HepG2 (cell line): ENCODE measurements around the gene CHST10. TPM values are rescaled to one million over a fixed set of nuclear protein-coding genes. Genes with fewer than 3 reads are reported as not detected.

ENCODE experiments used
- ATAC-seq: fragments of 200-7000 bp; cut with Tn5 transposase; 3 replicates; pipeline ENCODE4 v1.9.1; 2020; ENCODE audit warnings: mild to moderate bottlenecking, moderate library complexity
- BruUV-seq: library from RNA; stranded (reverse); fragments of 400-500 nt; replicated peaks from 2 replicates; lab custom pipeline; 2021; lab: Mats Ljungman, UMichigan
- CTCF ChIA-PET: fragments of 300-600 bp; formaldehyde crosslinking; extraction: SDS; loops from one replicate; lab custom pipeline; 2021; ENCODE audit warnings: low total read pairs, inconsistent platforms, low intra/inter-chr PET ratio; lab: Yijun Ruan, JAX
- POLR2A ChIA-PET: fragments of 350-600 bp; sonication (Branson Sonifier 250); formaldehyde crosslinking; loops from one replicate; lab custom pipeline; 2020; ENCODE audit warnings: antibody characterized with exemption, inconsistent platforms; lab: Yijun Ruan, JAX
- DNase-seq: peaks from one replicate; pipeline ENCODE4 v3.0.0-alpha.2; 2015; ENCODE audit warnings: low spot score
- FAIRE-seq: peaks from 3 replicates; lab custom pipeline; 2011; peaks lifted over from hg19 to GRCh38; lab: Jason Lieb, UNC
- H2AFZ ChIP-seq: one replicate; pipeline ENCODE4 v1.6.1; 2011; ENCODE audit warnings: low read length, inconsistent platforms
- H3K27ac ChIP-seq: fragments of 300-600 bp; 3 replicates; pipeline ENCODE4 v1.8.0; 2011; ENCODE audit warnings: mixed run types, mild to moderate bottlenecking, mixed read lengths, low read length, inconsistent platforms; ENCODE audit not compliant: insufficient read depth; ENCODE audit errors: extremely low read length
- H3K27me3 ChIP-seq, 2 experiments: fragments of 200-600 bp in 1 of 2; 2 replicates in 1 of 2; 3 replicates in 1 of 2; pipeline versions ENCODE4 v1.6.0 to v1.8.0; 2011; ENCODE audit warnings: low read length in 2 of 2, mild to moderate bottlenecking in 2 of 2, moderate library complexity in 2 of 2, inconsistent platforms in 1 of 2; ENCODE audit not compliant: insufficient read depth in 2 of 2, control insufficient read depth in 1 of 2
- H3K36me3 ChIP-seq, 2 experiments: fragments of 200-600 bp in 1 of 2; replicated peaks in 1 of 2; 2 replicates in 1 of 2; 3 replicates in 1 of 2; pipeline versions ENCODE4 v1.5.1 to v1.8.0; 2011; ENCODE audit warnings: low read length in 2 of 2, inconsistent platforms in 1 of 2; ENCODE audit not compliant: insufficient read depth in 2 of 2, control insufficient read depth in 1 of 2
- H3K4me1 ChIP-seq: 2 replicates; pipeline ENCODE4 v1.5.1; 2012; ENCODE audit warnings: low read length, inconsistent platforms; ENCODE audit not compliant: insufficient read depth
- H3K4me2 ChIP-seq: 2 replicates; pipeline ENCODE4 v1.6.0; 2011; ENCODE audit warnings: low read depth, low read length, inconsistent platforms
- H3K4me3 ChIP-seq, 3 experiments: fragments of 200-600 bp in 1 of 3; sonication (generic), shearing (Covaris generic) in 1 of 3; replicated peaks in 1 of 3; 2 replicates each; pipeline ENCODE4 v1.5.1; 2011 to 2016; ENCODE audit warnings: low read length in 3 of 3, inconsistent platforms in 2 of 3, low read depth in 2 of 3, mild to moderate bottlenecking in 2 of 3, control low read depth in 1 of 3, mixed read lengths in 1 of 3; ENCODE audit not compliant: insufficient read depth in 1 of 3
- H3K79me2 ChIP-seq: one replicate; pipeline ENCODE4 v1.6.1; 2011; ENCODE audit warnings: low read length, inconsistent platforms; ENCODE audit not compliant: insufficient read depth
- H3K9ac ChIP-seq: 2 replicates; pipeline ENCODE4 v1.6.0; 2011; ENCODE audit warnings: mild to moderate bottlenecking, low read depth, low read length, inconsistent platforms; ENCODE audit not compliant: insufficient read depth
- H3K9me3 ChIP-seq: 2 replicates; pipeline ENCODE4 v1.5.1; 2012; ENCODE audit warnings: mild to moderate bottlenecking, low read length
- H4K20me1 ChIP-seq: 2 replicates; pipeline ENCODE4 v1.6.0; 2011; ENCODE audit warnings: inconsistent platforms, mild to moderate bottlenecking, low read length, moderate library complexity; ENCODE audit not compliant: insufficient read depth
- BATF2 ChIP-seq: sonication (generic); formaldehyde crosslinking; IDR thresholded peaks from 2 replicates; pipeline ENCODE4 v1.8.0; 2022; ENCODE audit warnings: mild to moderate bottlenecking, missing genetic modification reagents, moderate library complexity
- BCLAF1 ChIP-seq: fragments of 450-650 bp; IDR thresholded peaks from 2 replicates; pipeline ENCODE4 v1.6.1; 2017; ENCODE audit warnings: mild to moderate bottlenecking
- DMAP1 ChIP-seq: IDR thresholded peaks from 2 replicates; pipeline ENCODE4 v1.6.1; 2016
- DNMT1 ChIP-seq: sonication (generic); formaldehyde crosslinking; IDR thresholded peaks from 2 replicates; pipeline ENCODE4 v1.5.1; 2020; ENCODE audit warnings: mild to moderate bottlenecking, missing genetic modification reagents
- KLF12 ChIP-seq: sonication (generic); formaldehyde crosslinking; IDR thresholded peaks from 2 replicates; pipeline ENCODE4 v1.4.0; 2020; ENCODE audit warnings: missing genetic modification reagents, borderline replicate concordance
- TBL1XR1 ChIP-seq: fragments of 150-350 bp; IDR thresholded peaks from 2 replicates; pipeline ENCODE4 v1.6.1; 2014; ENCODE audit warnings: borderline replicate concordance, low read length; ENCODE audit not compliant: partially characterized antibody
- TOPORS ChIP-seq: sonication (generic); formaldehyde crosslinking; IDR thresholded peaks from 2 replicates; pipeline ENCODE4 v1.8.0; 2023; ENCODE audit warnings: mild to moderate bottlenecking, missing genetic modification reagents
- ZBTB42 ChIP-seq: sonication (generic); formaldehyde crosslinking; IDR thresholded peaks from 2 replicates; pipeline ENCODE4 v1.5.0; 2020; ENCODE audit warnings: mild to moderate bottlenecking, missing genetic modification reagents
- ZC3H13 ChIP-seq: sonication (generic); formaldehyde crosslinking; IDR thresholded peaks from 2 replicates; pipeline ENCODE4 v1.8.1; 2023; ENCODE audit warnings: mild to moderate bottlenecking, missing genetic modification reagents, moderate library complexity
- ZNF292 ChIP-seq: sonication (generic); formaldehyde crosslinking; IDR thresholded peaks from 2 replicates; pipeline ENCODE4 v1.8.1; 2022; ENCODE audit warnings: mild to moderate bottlenecking, low read depth, missing genetic modification reagents, borderline replicate concordance
- WGBS: methylation state at CpG from one replicate; pipeline ENCODE4 v1.1.6; 2017; ENCODE audit warnings: low lambda C conversion rate; 5-methylcytosine and 5-hydroxymethylcytosine counted together
- in situ Hi-C: cut with HindIII; loops from 2 replicates; pipeline ENCODE4 v1.10.0; 2017; ENCODE audit warnings: low pct_unique_long_range_greater_than_20kb; ENCODE audit not compliant: extremely low pct_ligation_motif_present
- intact Hi-C: fragments of 100-400 bp; cut with micrococcal nuclease; formaldehyde crosslinking; loops from one replicate; pipeline ENCODE4 v1.10.0; 2022; ENCODE audit not compliant: unreplicated experiment
- polyA plus RNA-seq, 8 experiments: library from polyadenylated mRNA; depleted of rRNA in 3 of 8; stranded (reverse) in 7 of 8; unstranded in 1 of 8; fragments of >200 nt; fragmentation: Illumina TruSeq in 4 of 8; extraction: Trizol in 4 of 8; gene quantifications; 2 replicates each; pipeline versions ENCODE4 v1.2.1 to v1.2.3, GENCODE V29; 2011 to 2016; ENCODE audit warnings: low read depth in 4 of 8, missing spikeins in 1 of 8, mixed read lengths in 1 of 8; ENCODE audit not compliant: insufficient read depth in 1 of 8
- total RNA-seq, 5 experiments: library from RNA; depleted of rRNA; stranded (reverse); fragments of >200 nt; fragmentation: Illumina TruSeq; extraction: Trizol; gene quantifications; 2 replicates each; pipeline ENCODE4 v1.2.3, GENCODE V29; 2016; ENCODE audit warnings: low read depth in 1 of 5

CHST10 gene
- total and polyA plus RNA-seq, 2 of the 13 experiments (the other 11 are each of a cell fraction or from before 2014, with no cell fraction given) = 10.5 to 14.2 TPM

- no peak for TF ChIP-seq BATF2
- no peak for TF ChIP-seq ZBTB42 (CRISPR knock-in tag)
Observed at GRCh38 chr2:100451734-100452133, 34.3 kb upstream of the CHST10 start (continued).

- CTCF ChIA-PET = no interaction called here
- H3K4me1 ChIP-seq = no peaks in the 10 kb centered on the region
Observed at GRCh38 chr2:100451092-100451491, 33.6 kb upstream of the CHST10 start.

More at GRCh38 chr2:100451092-100451491, 33.6 kb upstream of the CHST10 start:
- peaks cover 13% of the 10 kb centered on the region for H3K9me3 ChIP-seq
- no peaks in the 10 kb centered on the region for H4K20me1 ChIP-seq
- DNase-seq = no peak
- BruUV-seq = no TSS peak
- no peak overlapping the region for H3K9ac ChIP-seq
- 2% methylated on average over 5 of the region's 5 CpGs for WGBS
- no peak overlapping the region for H2AFZ ChIP-seq
- peaks cover 0 to 16% of the 10 kb centered on the region in 2 experiments; a peak in 2 of 5 replicates for H3K27me3 ChIP-seq
- no peak for FAIRE-seq
- intact Hi-C loops (no loop called here), in situ Hi-C loops (no loop called here)
- H3K4me3 ChIP-seq = no peak overlapping the region
- ATAC-seq = no peak
- H3K79me2 ChIP-seq = no peaks in the 10 kb centered on the region
- TF ChIP-seq DMAP1 (CRISPR knock-in tag) (no peak), ZC3H13 (no peak), TBL1XR1 (no peak), KLF12 (CRISPR knock-in tag) (no peak), DNMT1 (no peak), ZNF292 (CRISPR knock-in tag) (no peak), TOPORS (CRISPR knock-in tag) (no peak), BCLAF1 (no peak)
- TF ChIP-seq, all 625 proteins: peak for 0
- no peak overlapping the region for H3K27ac ChIP-seq
- H3K36me3 ChIP-seq = no peaks in the 10 kb centered on the region
- POLR2A ChIA-PET = no interaction called here
- H3K4me2 ChIP-seq = no peak overlapping the region
